ENCODE data around the gene TPP1. TPM values are rescaled to one million over a fixed set of nuclear protein-coding genes. Genes with fewer than 3 reads are reported as not detected.
A peak's percentile ranks its signal among the peaks of the same experiment; 100 is the strongest.

TPP1 gene
- total and polyA plus RNA-seq, 2 of the 13 experiments (the other 11 are each of a cell fraction or from before 2014, with no cell fraction given) = 13.9 to 74.6 TPM

DNA sequence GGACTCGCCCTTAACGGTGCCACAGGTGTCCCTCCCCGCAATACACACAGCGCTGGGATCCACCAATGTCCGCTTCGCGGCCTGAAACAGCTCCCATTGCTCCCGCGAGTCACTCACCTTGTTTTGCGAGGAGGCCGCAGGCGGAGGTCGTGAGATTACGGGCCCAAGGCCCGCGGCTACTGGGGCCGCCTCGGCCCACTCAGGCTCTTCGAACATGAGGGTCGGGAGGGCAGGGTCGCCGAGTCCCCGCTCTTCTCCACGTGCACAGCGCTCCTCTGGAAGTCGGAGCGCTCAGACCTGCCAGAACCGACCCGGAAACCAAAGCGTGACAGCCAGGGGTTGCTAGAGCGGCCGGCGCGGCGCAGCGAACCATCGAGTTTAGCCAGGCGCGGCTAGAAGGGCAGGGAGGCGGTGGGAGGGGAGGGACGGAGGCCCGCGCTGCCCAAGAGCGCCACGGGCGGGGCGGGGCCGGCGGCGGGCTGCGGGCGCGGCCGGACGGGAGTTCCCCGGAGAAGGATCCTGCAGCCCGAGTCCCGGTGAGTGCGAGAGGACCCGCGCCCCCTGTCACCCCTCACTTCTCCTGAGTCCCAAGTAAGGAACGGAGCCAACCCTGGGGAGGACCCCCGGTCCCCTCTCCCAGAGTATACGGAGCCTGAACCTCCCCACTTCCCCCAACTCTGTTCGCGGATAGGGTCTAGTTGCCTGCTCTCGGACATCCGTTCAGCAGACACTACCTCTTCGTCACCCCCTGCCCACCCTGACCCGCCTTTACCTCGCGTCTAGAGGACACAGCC lies 15.7 kb downstream of the TPP1 start, which contains the start of the genes ILK and RRP8 (continued):
- TF ChIP-seq JUN (CRISPR knock-in tag; IDR thresholded peaks at IDR 0.05) (peak; percentile 60; the same call in 1 of the 2 replicates), ZMYM4 (CRISPR knock-in tag; IDR thresholded peaks at IDR 0.05) (peak; percentile 93), FOXC1 (CRISPR knock-in tag; IDR thresholded peaks at IDR 0.05; ENCODE audit: borderline replicate concordance) (peak; percentile 93), NCOR1 (IDR thresholded peaks at IDR 0.05; ENCODE audit: borderline replicate concordance, low read length) (no peak), SNRNP70 (IDR thresholded peaks at IDR 0.05; ENCODE audit: low read depth, low read length) (no peak), ZFY (CRISPR knock-in tag; IDR thresholded peaks at IDR 0.05) (peak; percentile 95), ZNF253 (CRISPR knock-in tag; IDR thresholded peaks at IDR 0.05; ENCODE audit: borderline replicate concordance) (0 out of 2 replicates have a peak, but pooled peaks have one; percentile 44), MTERF4 (CRISPR knock-in tag; IDR thresholded peaks at IDR 0.05) (peak; percentile 76), ZNF281 (CRISPR knock-in tag; IDR thresholded peaks at IDR 0.05; ENCODE audit: borderline replicate concordance) (no peak)
- TF ChIP-seq, protein P1, sequence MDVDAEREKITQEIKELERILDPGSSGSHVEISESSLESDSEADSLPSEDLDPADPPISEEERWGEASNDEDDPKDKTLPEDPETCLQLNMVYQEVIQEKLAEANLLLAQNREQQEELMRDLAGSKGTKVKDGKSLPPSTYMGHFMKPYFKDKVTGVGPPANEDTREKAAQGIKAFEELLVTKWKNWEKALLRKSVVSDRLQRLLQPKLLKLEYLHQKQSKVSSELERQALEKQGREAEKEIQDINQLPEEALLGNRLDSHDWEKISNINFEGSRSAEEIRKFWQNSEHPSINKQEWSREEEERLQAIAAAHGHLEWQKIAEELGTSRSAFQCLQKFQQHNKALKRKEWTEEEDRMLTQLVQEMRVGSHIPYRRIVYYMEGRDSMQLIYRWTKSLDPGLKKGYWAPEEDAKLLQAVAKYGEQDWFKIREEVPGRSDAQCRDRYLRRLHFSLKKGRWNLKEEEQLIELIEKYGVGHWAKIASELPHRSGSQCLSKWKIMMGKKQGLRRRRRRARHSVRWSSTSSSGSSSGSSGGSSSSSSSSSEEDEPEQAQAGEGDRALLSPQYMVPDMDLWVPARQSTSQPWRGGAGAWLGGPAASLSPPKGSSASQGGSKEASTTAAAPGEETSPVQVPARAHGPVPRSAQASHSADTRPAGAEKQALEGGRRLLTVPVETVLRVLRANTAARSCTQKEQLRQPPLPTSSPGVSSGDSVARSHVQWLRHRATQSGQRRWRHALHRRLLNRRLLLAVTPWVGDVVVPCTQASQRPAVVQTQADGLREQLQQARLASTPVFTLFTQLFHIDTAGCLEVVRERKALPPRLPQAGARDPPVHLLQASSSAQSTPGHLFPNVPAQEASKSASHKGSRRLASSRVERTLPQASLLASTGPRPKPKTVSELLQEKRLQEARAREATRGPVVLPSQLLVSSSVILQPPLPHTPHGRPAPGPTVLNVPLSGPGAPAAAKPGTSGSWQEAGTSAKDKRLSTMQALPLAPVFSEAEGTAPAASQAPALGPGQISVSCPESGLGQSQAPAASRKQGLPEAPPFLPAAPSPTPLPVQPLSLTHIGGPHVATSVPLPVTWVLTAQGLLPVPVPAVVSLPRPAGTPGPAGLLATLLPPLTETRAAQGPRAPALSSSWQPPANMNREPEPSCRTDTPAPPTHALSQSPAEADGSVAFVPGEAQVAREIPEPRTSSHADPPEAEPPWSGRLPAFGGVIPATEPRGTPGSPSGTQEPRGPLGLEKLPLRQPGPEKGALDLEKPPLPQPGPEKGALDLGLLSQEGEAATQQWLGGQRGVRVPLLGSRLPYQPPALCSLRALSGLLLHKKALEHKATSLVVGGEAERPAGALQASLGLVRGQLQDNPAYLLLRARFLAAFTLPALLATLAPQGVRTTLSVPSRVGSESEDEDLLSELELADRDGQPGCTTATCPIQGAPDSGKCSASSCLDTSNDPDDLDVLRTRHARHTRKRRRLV (CRISPR knock-in tag; IDR thresholded peaks at IDR 0.05) = no peak
- TF ChIP-seq, protein P2, sequence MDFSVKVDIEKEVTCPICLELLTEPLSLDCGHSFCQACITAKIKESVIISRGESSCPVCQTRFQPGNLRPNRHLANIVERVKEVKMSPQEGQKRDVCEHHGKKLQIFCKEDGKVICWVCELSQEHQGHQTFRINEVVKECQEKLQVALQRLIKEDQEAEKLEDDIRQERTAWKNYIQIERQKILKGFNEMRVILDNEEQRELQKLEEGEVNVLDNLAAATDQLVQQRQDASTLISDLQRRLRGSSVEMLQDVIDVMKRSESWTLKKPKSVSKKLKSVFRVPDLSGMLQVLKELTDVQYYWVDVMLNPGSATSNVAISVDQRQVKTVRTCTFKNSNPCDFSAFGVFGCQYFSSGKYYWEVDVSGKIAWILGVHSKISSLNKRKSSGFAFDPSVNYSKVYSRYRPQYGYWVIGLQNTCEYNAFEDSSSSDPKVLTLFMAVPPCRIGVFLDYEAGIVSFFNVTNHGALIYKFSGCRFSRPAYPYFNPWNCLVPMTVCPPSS (IDR thresholded peaks at IDR 0.05) = no peak
- TF ChIP-seq, protein P3, sequence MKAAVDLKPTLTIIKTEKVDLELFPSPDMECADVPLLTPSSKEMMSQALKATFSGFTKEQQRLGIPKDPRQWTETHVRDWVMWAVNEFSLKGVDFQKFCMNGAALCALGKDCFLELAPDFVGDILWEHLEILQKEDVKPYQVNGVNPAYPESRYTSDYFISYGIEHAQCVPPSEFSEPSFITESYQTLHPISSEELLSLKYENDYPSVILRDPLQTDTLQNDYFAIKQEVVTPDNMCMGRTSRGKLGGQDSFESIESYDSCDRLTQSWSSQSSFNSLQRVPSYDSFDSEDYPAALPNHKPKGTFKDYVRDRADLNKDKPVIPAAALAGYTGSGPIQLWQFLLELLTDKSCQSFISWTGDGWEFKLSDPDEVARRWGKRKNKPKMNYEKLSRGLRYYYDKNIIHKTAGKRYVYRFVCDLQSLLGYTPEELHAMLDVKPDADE (CRISPR knock-in tag; IDR thresholded peaks at IDR 0.05) = no peak

Data from HepG2 (cell line).